ENCODE data around the gene NAA60.

The NAA60 gene

DNA sequence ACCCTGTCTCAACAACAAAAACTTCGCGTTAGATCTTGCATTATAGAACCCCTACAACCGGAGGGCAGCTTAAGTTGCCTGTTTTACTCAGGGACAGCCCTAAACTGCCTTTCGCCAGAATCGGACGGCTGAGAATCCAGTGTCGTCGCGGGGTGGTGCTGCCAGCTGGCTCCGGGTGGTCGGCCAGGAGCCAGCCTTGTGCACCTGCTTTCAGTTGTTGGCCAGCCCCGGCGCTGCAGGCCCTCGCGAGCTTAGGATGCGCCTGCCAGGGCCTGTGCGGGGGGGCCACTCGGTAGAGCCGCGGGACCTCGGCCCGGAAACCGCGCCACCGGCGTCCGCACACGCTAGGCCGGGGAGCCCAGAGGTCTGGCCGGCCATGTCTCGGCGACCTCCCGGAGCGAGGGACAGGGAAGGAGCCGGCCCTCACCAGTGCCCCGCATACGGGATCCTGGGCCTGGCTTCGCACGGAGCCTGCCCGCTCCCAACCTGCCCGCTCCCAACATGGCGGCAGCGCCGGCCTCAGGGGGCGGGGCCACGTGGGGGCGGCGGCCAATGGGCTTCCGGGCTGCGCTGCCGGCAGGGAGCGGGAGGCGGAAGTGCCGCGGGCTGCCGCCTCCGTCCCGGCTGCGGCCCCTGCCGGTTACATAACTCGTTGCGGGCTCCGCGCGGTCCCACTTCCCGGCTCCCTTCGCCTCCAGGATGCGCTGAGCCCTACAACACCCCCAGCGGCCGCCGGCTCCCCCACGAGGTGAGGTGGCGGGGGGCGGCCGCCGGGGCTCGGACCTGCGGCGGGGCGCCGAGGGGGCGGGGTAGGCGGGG lies 14.2 kb downstream of the NAA60 start:
- TF ChIP-seq GATA1 (IDR thresholded peaks at IDR 0.05; ENCODE audit: low read depth, low read length) (no peak), POLR2A (IDR thresholded peaks at IDR 0.05; ENCODE audit: low read length) (peak; percentile 77)
- peak; percentile 94 to 96 for DNase-seq

DNA sequence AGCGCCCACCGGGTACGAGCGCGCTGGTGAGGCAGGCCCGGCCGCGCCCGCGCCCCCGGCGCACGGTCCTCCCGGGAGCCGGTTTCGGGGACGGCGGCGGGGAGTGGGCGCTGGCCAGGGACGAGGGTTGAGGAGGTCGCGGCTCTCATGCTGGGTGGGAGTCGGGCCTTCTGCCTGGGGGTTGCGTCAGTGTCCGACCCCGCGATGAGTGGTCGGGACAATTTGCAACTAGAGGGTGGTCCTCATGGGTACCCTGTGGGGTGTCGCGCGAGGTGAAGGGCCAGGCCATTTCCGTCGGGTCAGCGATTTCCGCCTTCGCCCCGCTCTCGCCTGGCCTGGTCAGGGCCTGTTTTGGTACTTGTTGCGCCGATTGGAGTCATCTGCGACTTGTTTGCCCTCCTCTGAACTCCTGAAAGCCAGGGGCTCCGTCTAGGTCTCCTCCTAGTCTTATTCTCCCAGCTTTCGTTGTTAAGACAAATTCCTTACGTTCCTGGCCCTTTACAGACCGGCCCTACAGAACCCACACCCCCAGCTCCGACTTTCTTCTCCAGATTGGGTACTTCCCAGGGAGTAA lies 14.9 kb downstream of the NAA60 start:
- TF ChIP-seq POLR2A (IDR thresholded peaks at IDR 0.05; ENCODE audit: low read length) = no peak
- no peak for TF ChIP-seq GATA1 (IDR thresholded peaks at IDR 0.05; ENCODE audit: low read depth, low read length)
- DNase-seq = peak; percentile 47 to 64

DNA sequence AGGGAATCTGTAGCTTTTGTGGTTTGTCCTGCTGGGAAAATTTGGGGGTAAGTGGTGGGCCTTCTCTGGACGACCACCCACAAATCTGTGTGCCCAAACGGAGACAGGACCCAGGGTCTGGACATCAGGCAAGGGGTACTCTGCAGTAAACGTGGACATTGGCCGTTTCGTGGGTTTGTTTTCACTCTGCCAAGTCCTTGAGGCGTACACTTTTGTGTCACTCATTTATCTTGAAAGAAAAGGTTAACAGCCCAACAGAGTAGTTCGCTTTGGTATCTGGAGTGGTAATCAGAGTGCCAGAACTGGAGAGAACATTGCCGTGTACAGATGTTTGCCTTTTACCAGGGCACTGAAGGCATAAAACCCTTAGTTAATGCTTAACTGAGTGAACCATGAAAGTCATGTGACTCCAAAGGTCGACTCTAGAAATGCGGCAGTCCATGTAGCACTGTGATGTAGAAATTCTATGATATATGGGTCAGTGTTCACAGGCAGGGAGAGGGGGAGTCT lies 15.4 kb downstream of the NAA60 start:
- TF ChIP-seq GATA1 (IDR thresholded peaks at IDR 0.05; ENCODE audit: low read depth, low read length) (no peak), POLR2A (IDR thresholded peaks at IDR 0.05; ENCODE audit: low read length) (no peak)
- DNase-seq = peak; percentile 59 to 67

DNA sequence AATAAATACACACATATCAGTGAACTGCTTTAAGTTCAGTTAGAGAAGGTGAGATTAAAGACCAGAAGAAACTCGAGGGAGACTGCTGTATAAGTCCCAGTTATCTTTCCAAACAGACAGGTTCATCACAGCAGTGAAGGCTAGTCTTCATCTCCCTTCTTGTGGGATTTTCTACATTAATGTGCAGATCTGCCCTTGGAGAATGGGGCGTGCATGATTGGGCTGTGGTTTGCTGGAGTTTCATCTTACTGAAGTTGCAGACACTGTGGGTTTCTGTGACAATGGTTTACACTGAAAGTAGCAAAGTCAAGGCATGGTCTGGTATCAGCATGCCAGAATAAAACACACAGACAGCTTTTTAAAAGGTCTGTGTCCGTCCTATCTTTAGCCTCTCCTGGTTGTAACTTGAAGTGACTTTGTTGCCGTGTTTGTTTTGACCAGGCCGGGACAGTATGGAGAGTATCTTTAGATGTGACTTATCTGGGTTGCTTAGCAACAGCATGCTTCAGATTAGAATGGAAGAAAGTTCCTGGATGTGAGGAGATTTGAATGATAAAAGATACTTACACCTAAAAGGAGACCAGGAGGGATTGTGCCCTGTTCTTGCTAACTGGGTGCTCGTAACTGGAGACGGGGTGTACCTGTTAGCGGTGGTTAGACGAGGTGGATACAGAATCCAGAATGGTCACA lies 16.1 kb downstream of the NAA60 start:
- TF ChIP-seq POLR2A (IDR thresholded peaks at IDR 0.05; ENCODE audit: low read length) (no peak), GATA1 (IDR thresholded peaks at IDR 0.05; ENCODE audit: low read depth, low read length) (no peak)
- peak; percentile 59 to 74 for DNase-seq

DNA sequence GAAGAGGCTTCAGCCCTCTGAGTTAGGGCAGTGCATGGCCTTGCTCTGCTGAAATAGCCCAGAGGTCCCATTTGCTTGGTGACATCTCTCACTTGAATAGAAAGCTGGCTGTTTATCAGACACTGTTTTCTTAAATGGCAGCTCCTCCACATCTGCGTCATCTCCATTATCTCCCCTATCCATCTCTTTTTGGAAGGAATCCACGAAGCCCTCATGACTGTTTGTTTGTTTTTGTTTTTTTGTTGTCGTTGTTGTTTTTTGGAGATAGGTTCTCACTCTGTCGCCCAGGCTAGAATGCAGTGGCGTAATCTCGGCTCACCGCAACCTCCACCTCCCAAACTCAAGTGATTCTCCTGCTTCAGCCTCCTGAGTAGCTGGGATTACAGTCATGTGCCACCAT lies 16.6 kb downstream of the NAA60 start:
- peak; percentile 24 to 27 for DNase-seq
- TF ChIP-seq POLR2A (IDR thresholded peaks at IDR 0.05; ENCODE audit: low read length) (no peak), GATA1 (IDR thresholded peaks at IDR 0.05; ENCODE audit: low read depth, low read length) (no peak)

DNA sequence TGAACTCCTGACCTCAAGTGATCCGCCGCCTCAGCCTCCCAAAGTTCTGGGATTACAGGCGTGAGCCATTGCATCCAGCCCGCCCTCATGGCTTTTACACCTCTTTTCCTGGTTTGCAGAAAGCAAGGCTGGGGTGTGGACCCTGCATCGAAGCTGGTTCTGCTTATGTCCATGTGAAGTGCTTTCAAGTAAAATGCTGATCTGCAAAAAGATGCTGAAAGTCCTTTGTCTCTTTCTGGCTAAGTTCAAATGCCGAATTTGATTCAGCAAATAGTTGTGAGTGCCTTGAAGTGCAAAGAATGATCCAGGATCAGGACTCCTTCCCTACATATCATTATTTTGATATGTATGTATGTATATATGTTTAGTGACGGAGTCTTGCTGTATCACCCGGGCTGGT lies 17.1 kb downstream of the NAA60 start:
- TF ChIP-seq POLR2A (IDR thresholded peaks at IDR 0.05; ENCODE audit: low read length) (no peak), GATA1 (IDR thresholded peaks at IDR 0.05; ENCODE audit: low read depth, low read length) (no peak)
- DNase-seq = no peak

DNA sequence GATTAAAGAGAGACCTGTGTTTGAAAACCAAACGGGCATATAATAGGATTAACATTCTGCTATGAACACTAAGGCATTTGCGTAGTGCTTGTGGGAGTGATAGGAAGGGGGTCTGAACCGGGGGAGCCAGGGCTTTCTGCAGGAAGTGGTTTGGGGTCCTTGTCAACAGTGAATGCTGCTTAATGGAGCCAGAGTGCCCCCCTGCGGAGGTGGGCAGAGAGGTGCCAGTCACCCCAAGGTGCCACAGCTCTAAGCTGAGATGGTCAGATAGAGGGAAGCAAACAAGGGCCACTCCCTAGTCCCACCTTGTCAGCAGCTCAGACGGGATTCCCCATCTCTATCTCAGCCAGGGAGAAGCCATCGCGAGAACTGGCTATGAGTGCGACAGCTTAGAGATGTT lies 17.7 kb downstream of the NAA60 start:
- TF ChIP-seq GATA1 (IDR thresholded peaks at IDR 0.05; ENCODE audit: low read depth, low read length) (no peak), POLR2A (IDR thresholded peaks at IDR 0.05; ENCODE audit: low read length) (no peak)
- peak; percentile 27 to 31 for DNase-seq

DNA sequence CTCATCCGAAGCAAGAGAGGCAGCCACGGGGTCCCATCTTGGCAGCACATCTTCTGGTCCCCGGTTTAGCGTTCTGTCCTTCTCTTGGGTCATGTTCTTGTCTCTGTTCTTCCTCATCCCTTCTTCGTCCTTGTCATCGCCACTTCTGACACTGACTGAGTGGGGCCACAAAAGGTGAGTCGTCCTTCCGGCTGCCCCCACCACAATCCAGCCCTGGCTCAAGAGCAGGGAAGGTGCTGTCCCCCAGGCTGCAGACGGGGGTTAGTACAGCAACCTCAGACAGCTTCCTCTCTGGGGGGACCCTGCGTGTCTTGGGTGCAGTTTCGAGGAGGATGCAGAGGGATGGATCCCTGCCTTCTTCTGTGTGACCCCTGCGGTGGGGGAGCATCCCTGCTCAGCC lies 21.8 kb downstream of the NAA60 start:
- DNase-seq = no peak
- no peak for TF ChIP-seq GATA1 (IDR thresholded peaks at IDR 0.05; ENCODE audit: low read depth, low read length)
- no peak for TF ChIP-seq POLR2A (IDR thresholded peaks at IDR 0.05; ENCODE audit: low read length)

DNA sequence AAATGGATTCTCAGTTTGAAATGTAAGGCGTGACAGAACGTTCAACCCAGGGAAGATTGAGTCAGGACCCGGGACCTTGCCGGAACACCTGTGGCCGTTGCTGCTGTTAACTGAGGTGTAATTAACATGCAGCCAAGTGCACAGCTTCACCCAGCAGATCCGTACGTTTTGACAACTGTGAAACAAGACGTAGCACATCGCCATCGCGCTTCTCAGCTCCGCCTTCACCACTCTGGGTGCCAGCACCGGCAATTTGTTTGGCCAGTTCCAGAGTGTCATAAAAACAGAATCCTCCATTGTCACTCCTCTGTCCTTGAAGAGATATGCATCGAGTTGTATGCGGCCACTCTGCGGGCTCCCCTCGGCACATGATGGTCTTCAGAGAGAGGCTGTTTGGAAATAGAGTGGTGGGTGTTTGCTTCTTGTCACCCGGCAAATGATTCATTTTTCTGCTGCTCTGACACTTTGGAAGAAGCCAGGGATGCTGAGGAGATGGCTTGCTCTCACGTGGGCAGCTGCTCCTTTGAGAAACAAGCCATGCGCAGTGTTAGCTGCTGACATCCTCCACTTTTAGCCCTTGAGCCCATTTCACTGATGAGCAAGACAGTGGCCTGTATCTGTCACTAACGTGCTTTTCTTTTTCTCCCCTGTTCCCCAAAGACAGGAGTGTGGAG lies 22.6 kb downstream of the NAA60 start:
- no peak for DNase-seq
- TF ChIP-seq POLR2A (IDR thresholded peaks at IDR 0.05; ENCODE audit: low read length) = no peak
- no peak for TF ChIP-seq GATA1 (IDR thresholded peaks at IDR 0.05; ENCODE audit: low read depth, low read length)

DNA sequence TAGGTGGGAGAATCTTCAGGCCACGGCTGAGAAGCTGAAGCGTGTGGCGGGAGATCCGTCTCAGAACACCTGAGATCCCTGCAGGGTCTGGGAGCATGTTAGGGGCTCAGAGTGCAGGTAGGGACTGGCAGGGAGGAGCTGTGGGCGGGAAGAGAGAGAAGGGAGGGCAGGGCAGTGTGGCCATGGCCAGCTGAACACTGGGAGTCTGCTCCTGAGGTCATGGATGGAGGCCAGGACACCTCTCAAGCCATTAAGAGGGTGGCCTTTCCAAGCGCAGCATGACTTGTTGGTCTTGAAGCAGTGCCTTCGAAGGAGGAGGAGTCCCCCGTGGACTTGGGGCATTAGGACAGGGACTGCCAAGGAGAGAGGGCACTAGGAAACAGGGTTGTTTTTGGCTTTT lies 23.7 kb downstream of the NAA60 start:
- no peak for DNase-seq
- no peak for TF ChIP-seq GATA1 (IDR thresholded peaks at IDR 0.05; ENCODE audit: low read depth, low read length)
- no peak for TF ChIP-seq POLR2A (IDR thresholded peaks at IDR 0.05; ENCODE audit: low read length)

DNA sequence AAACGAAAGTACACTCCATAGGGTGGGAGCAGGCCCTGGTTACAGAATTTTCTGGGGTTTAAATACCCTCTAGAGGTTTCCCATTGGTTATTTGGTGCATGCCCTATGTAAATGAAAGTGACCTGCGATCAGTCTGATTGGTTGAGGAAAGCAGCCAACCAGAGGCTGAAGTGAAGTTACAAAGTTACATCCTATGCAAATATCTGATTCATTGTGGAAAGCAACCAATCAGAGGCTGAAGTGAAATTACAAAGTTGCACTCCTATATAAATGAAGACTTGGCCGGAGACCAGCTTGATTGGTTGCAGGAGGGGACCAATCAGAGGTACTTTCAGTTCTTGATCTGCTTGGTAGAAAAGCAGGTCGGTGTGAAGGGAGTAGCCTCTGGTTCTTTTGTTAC lies 24.4 kb downstream of the NAA60 start:
- DNase-seq = peak in 1 of 2 experiments; percentile 24
- no peak for TF ChIP-seq GATA1 (IDR thresholded peaks at IDR 0.05; ENCODE audit: low read depth, low read length)
- TF ChIP-seq POLR2A (IDR thresholded peaks at IDR 0.05; ENCODE audit: low read length) = no peak

DNA sequence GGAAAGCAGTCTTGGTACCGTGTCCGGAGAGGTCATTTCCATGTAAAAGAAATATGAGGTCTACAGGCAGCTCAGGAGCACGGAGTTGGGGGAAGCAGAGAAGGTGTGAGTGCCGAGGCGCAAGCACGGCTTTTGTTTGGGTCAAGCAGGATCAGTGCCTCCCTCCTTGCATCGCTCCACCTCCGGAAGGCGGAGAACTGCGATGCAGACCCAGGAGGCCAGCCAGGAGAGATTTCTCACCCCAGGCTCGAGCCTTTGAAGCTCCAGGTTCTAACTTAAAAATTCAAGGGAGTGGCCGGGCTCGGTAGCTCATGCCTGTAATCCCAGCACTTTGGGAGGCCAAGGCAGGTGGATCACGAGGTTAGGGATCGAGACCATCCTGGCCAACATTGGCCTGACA lies 25.0 kb downstream of the NAA60 start:
- TF ChIP-seq GATA1 (IDR thresholded peaks at IDR 0.05; ENCODE audit: low read depth, low read length) (no peak), POLR2A (IDR thresholded peaks at IDR 0.05; ENCODE audit: low read length) (no peak)

DNA sequence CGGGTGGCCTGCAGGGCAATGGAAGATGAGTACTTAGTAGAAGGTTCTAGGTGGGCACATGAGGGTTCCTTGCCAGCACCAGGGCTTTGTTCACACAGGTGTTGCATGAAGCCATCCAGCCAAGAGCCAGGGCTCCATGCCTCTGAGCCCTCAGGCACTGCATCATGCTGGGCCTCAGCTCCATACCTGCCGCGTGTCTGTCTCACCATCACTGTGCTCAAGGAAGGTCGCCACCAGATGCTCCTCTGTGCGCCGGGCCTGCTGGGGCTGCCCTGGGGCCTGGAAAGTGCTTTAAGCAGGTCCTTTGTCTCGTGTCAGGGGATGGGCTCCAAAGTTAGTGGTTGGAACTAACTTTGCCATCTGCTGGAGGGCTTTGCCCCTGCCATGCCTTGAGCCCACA lies 26.3 kb downstream of the NAA60 start:
- TF ChIP-seq POLR2A (IDR thresholded peaks at IDR 0.05; ENCODE audit: low read length) (no peak), GATA1 (IDR thresholded peaks at IDR 0.05; ENCODE audit: low read depth, low read length) (no peak)
- no peak for DNase-seq

More for the DNA sequence above, 25.0 kb downstream of the NAA60 start:
- no peak for DNase-seq

DNA sequence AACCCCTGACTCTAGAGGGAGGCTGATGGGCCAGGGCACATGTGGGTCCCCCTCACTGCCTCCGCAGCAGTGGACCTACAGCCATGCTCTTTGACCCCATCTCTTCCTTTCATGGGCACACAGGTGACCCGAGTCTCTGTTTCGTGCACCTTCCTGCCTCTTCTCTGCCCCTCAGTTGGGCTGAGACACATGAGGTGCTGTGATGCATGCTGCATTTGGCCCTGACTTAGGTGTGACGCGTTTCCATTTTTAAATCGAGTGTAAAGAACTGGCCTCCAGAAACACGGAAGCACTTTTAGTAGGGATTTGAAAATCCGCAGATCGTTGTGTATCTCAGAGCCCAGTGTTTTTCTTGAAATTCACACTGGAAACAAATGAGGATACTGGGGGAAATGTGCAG lies 27.2 kb downstream of the NAA60 start:
- TF ChIP-seq GATA1 (IDR thresholded peaks at IDR 0.05; ENCODE audit: low read depth, low read length) (no peak), POLR2A (IDR thresholded peaks at IDR 0.05; ENCODE audit: low read length) (no peak)
- DNase-seq = no peak
